SU-DHL-6 (cell line): Measurements from ENCODE around the gene CEP55.

Source experiments
- H2AFZ ChIP-seq: fragments of 200-600 bp; sonication (generic); 2 replicates; pipeline ENCODE4 v1.6.1; 2014; ENCODE audit warnings: low read depth, mild to moderate bottlenecking, moderate library complexity, mixed read lengths, antibody characterized with exemption, low read length; ENCODE audit not compliant: severe bottlenecking
- H3F3A ChIP-seq: fragments of 200-600 bp; shearing (Covaris generic); 2 replicates; pipeline ENCODE4 v1.6.0; 2016; ENCODE audit warnings: antibody characterized with exemption, mild to moderate bottlenecking; ENCODE audit not compliant: insufficient read depth
- H3K27ac ChIP-seq: fragments of 200-600 bp; sonication (generic); 2 replicates; pipeline ENCODE4 v1.5.1; 2016; ENCODE audit warnings: low read depth, mild to moderate bottlenecking, low read length, moderate library complexity, mixed read lengths
- H3K27me3 ChIP-seq: fragments of 200-600 bp; sonication (generic), shearing (Covaris generic); 2 replicates; pipeline ENCODE4 v1.6.0; 2014; ENCODE audit warnings: mild to moderate bottlenecking, low read length
- H3K36me3 ChIP-seq: fragments of 200-600 bp; sonication (generic); 2 replicates; pipeline ENCODE4 v1.6.1; 2014; ENCODE audit warnings: mild to moderate bottlenecking, low read length, mixed read lengths
- H3K4me2 ChIP-seq: fragments of 300-600, 200-600 bp; shearing (Covaris generic), sonication (generic); 2 replicates; pipeline ENCODE4 v1.6.0; 2014; ENCODE audit warnings: low read length, low read depth, mild to moderate bottlenecking; ENCODE audit not compliant: poor library complexity, severe bottlenecking
- H3K4me3 ChIP-seq: fragments of 200-600 bp; sonication (generic); 2 replicates; pipeline ENCODE4 v1.5.1; 2014; ENCODE audit warnings: antibody characterized with exemption, low read length, mild to moderate bottlenecking, mixed read lengths; ENCODE audit not compliant: insufficient read depth, poor library complexity, severe bottlenecking
- H3K79me2 ChIP-seq: fragments of 200-600 bp; sonication (generic); 2 replicates; pipeline ENCODE4 v1.6.1; 2014; ENCODE audit warnings: mild to moderate bottlenecking, low read length, moderate library complexity; ENCODE audit not compliant: insufficient read depth
- H3K9ac ChIP-seq: fragments of 200-600 bp; sonication (generic); 2 replicates; pipeline ENCODE4 v1.7.0; 2014; ENCODE audit warnings: mild to moderate bottlenecking, low read length
- H3K9me2 ChIP-seq: fragments of 200-600 bp; sonication (generic); replicated peaks from 2 replicates; pipeline ENCODE4 v1.6.1; 2014; ENCODE audit warnings: low read length; ENCODE audit not compliant: insufficient read depth
- H3K9me3 ChIP-seq: fragments of 200-600 bp; sonication (generic); 2 replicates; pipeline ENCODE4 v1.6.1; 2014; ENCODE audit warnings: low read length, mixed read lengths; ENCODE audit not compliant: insufficient read depth
- H4K20me1 ChIP-seq: fragments of 200-600 bp; sonication (generic); 2 replicates; pipeline ENCODE4 v1.6.1; 2014; ENCODE audit warnings: low read depth, mild to moderate bottlenecking, antibody characterized with exemption, low read length, moderate library complexity, mixed read lengths
- CTCF ChIP-seq: fragments of 200-600 bp; sonication (generic); IDR thresholded peaks from one replicate; pipeline ENCODE4 v1.5.1; 2017; ENCODE audit warnings: antibody characterized with exemption, mild to moderate bottlenecking, low read length, moderate library complexity; ENCODE audit not compliant: insufficient read depth, poor library complexity, severe bottlenecking
- EZH2phosphoT487 ChIP-seq: fragments of 200-600 bp; sonication (generic), shearing (Covaris generic); conservative IDR thresholded peaks from 2 replicates; pipeline ENCODE4 v1.6.1; 2018; ENCODE audit warnings: mild to moderate bottlenecking, antibody characterized with exemption, low read length, moderate library complexity, mixed read lengths

The CEP55 gene

GRCh38 chr10:93567277-93568104 is 71.1 kb downstream of the CEP55 start:
- Histone ChIP-seq H3K9me2 (no peaks in the 10 kb centered on the region), H3K4me2 (no peak overlapping the region), H3K9me3 (no peaks in the 10 kb centered on the region), H2AFZ (no peak overlapping the region), H3K4me3 (no peak overlapping the region), H3K27me3 (no peaks in the 10 kb centered on the region), H4K20me1 (no peaks in the 10 kb centered on the region), H3K27ac (no peak overlapping the region), H3F3A (no peaks in the 10 kb centered on the region), H3K9ac (no peak overlapping the region), H3K36me3 (no peaks in the 10 kb centered on the region), H3K79me2 (no peaks in the 10 kb centered on the region)
- no peak for TF ChIP-seq EZH2phosphoT487
- no peak for TF ChIP-seq CTCF

- Histone ChIP-seq H3K27me3 (no peaks in the 10 kb centered on the region), H3F3A (no peaks in the 10 kb centered on the region), H3K9me2 (no peaks in the 10 kb centered on the region), H3K4me2 (no peak overlapping the region), H3K4me3 (no peak overlapping the region), H4K20me1 (no peaks in the 10 kb centered on the region), H3K36me3 (no peaks in the 10 kb centered on the region), H3K27ac (no peak overlapping the region), H2AFZ (no peak overlapping the region), H3K9ac (no peak overlapping the region), H3K9me3 (no peaks in the 10 kb centered on the region), H3K79me2 (no peaks in the 10 kb centered on the region)
- no peak for TF ChIP-seq EZH2phosphoT487
- TF ChIP-seq CTCF: no peak
Measured at GRCh38 chr10:93568105-93568390, 71.6 kb downstream of the CEP55 start.

- Histone ChIP-seq H3K36me3 (no peaks in the 10 kb centered on the region), H4K20me1 (no peaks in the 10 kb centered on the region), H3K9me3 (no peaks in the 10 kb centered on the region), H3K27me3 (no peaks in the 10 kb centered on the region), H3K9ac (no peak overlapping the region), H3K9me2 (no peaks in the 10 kb centered on the region), H2AFZ (no peak overlapping the region), H3F3A (no peaks in the 10 kb centered on the region), H3K4me2 (no peak overlapping the region), H3K4me3 (no peak overlapping the region), H3K27ac (no peak overlapping the region), H3K79me2 (no peaks in the 10 kb centered on the region)
- TF ChIP-seq CTCF: no peak
- no peak for TF ChIP-seq EZH2phosphoT487
Measured at GRCh38 chr10:93570383-93570782, 74.0 kb downstream of the CEP55 start.
